Duodenal mucosa (tissue), 2 donors: Measurements from ENCODE around the gene MCRIP1.

Source experiments
- H3K27ac ChIP-seq: one replicate; pipeline ENCODE4 v1.7.0; 2013; ENCODE audit warnings: low read depth, low read length
- H3K27me3 ChIP-seq, 2 donors: one replicate each; pipeline ENCODE4 v1.7.0; 2013; ENCODE audit warnings: low read length in 2 of 2, control low read depth in 1 of 2; ENCODE audit not compliant: insufficient read depth in 2 of 2, control insufficient read depth in 1 of 2
- H3K36me3 ChIP-seq, 2 donors: one replicate each; pipeline ENCODE4 v1.7.0; 2013; ENCODE audit warnings: low read length in 2 of 2, control low read depth in 1 of 2; ENCODE audit not compliant: insufficient read depth in 2 of 2, control insufficient read depth in 1 of 2
- H3K4me1 ChIP-seq, 2 donors: one replicate each; pipeline ENCODE4 v1.7.0; 2013; ENCODE audit warnings: low read length in 2 of 2, control low read depth in 1 of 2; ENCODE audit not compliant: insufficient read depth in 2 of 2, control insufficient read depth in 1 of 2
- H3K4me3 ChIP-seq, 2 donors: one replicate each; pipeline ENCODE4 v1.7.0; 2013; ENCODE audit warnings: low read length in 2 of 2, low read depth in 1 of 2
- H3K9ac ChIP-seq, 2 donors: one replicate each; pipeline ENCODE4 v1.7.0; 2013; ENCODE audit warnings: low read length in 2 of 2, low read depth in 1 of 2
- H3K9me3 ChIP-seq, 2 donors: one replicate each; pipeline ENCODE4 v1.7.0; 2013; ENCODE audit warnings: low read length in 2 of 2, control low read depth in 1 of 2; ENCODE audit not compliant: control insufficient read depth in 1 of 2

MCRIP1 gene

GRCh38 chr17:81868674-81869220, 35.7 kb upstream of the MCRIP1 start:
- Histone ChIP-seq H3K9ac (peak overlapping the region in 1 of 2 donors; percentile 89), H3K27me3 (no peaks in the 10 kb centered on the region), H3K9me3 (no peaks in the 10 kb centered on the region), H3K4me3 (peak overlapping the region; percentile 1 to 89), H3K4me1 (peaks cover 61 to 71% of the 10 kb centered on the region in 2 donors), H3K27ac (peak overlapping the region; percentile 67), H3K36me3 (peaks cover 17 to 25% of the 10 kb centered on the region in 2 donors)

- Histone ChIP-seq H3K27me3 (no peaks in the 10 kb centered on the region), H3K4me3 (peak overlapping the region in 1 of 2 donors; percentile 16), H3K9ac (peak overlapping the region; percentile 35 to 81), H3K4me1 (peaks cover 68 to 77% of the 10 kb centered on the region in 2 donors), H3K27ac (peak overlapping the region; percentile 67), H3K36me3 (peaks cover 17 to 27% of the 10 kb centered on the region in 2 donors), H3K9me3 (no peaks in the 10 kb centered on the region)
Observed at GRCh38 chr17:81867991-81868673, 35.0 kb upstream of the MCRIP1 start.

DNA sequence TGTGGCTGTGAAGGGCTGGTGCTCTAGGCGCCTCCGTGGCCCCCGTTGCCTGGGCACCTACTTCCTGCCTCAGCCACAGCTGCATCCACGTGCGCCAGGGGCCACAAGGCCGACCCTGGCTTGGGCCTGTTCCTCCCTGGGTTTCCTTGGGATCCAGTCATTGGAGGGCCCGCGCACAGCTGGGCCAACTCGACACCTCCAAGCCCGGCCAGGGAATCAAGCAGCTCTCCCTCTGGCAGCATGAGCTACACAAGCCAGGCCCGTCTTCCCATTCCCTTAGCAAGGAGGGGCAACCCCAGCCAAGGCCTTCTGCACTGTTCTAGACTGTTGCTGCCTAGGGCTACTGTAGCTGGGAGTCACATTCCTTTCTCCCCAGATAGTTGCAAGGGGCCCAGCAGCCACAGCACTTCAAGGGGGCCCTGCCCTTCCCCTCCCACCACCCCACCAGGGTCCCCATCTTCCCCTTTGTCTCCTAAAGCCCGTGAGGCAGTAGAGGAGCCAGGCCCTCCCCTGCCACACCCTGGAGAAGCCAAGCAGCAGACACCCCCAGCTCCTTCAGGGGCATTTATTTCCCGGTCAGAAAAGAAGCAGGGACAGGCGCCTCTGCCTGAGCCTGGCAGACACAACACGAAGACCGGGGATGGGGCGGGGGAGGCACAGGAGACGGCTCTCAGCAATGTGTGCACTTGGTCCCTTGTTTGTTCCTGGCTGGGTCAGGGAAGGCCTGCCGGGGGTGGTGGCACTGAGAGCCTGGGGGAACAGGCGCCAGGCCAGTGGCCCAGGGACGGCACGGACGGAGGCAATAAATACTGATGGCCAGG, 34.3 kb upstream of the MCRIP1 start:
- peak overlapping the region; percentile 35 to 81 for H3K9ac ChIP-seq
- H3K36me3 ChIP-seq: peaks cover 17 to 29% of the 10 kb centered on the region in 2 donors
- no peaks in the 10 kb centered on the region for H3K9me3 ChIP-seq
- H3K27ac ChIP-seq: peak overlapping the region; percentile 74
- H3K27me3 ChIP-seq: no peaks in the 10 kb centered on the region
- peaks cover 74 to 82% of the 10 kb centered on the region in 2 donors for H3K4me1 ChIP-seq
- peak overlapping the region in 1 of 2 donors; percentile 16 for H3K4me3 ChIP-seq

DNA sequence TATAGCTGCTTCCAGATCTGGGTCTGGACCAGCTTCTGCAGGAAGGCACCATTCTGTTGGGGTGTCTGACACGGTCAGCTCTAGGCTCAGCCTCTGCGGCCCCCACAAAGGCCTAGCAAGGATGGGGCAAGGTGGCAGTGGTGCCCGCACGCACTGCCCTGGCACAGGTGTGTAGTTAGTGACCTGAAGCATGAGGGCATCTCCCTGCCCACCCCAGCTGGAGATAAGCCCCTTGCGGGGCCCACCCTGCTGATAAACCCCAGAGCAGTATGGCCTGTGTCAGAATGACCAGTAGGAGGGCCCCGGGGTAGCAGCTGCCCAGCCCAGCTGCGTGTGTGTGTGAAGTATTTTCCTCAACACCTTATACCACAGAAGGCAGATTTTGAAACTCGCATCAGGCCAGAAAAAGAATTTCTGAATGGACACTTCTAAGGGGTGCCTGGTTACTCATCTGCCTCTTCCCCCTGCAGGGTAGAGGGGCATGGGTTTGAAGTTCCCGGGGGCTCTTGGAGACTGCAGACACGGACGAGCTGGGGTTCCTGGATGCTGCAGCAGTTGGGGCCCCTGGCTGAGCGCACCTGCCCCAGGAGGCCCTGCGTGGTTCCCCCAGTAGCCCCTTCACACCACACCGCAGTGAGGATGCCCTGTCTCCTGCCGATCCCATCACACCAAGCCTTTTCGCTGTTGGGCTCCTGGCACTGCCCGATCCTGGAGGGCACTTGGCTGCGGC, 33.5 kb upstream of the MCRIP1 start:
- Histone ChIP-seq H3K27me3 (no peaks in the 10 kb centered on the region), H3K4me3 (peak overlapping the region; percentile 13 to 21), H3K9me3 (no peaks in the 10 kb centered on the region), H3K4me1 (peaks cover 74 to 84% of the 10 kb centered on the region in 2 donors), H3K36me3 (peaks cover 17 to 29% of the 10 kb centered on the region in 2 donors), H3K9ac (peak overlapping the region; percentile 35 to 81), H3K27ac (peak overlapping the region; percentile 74)

DNA sequence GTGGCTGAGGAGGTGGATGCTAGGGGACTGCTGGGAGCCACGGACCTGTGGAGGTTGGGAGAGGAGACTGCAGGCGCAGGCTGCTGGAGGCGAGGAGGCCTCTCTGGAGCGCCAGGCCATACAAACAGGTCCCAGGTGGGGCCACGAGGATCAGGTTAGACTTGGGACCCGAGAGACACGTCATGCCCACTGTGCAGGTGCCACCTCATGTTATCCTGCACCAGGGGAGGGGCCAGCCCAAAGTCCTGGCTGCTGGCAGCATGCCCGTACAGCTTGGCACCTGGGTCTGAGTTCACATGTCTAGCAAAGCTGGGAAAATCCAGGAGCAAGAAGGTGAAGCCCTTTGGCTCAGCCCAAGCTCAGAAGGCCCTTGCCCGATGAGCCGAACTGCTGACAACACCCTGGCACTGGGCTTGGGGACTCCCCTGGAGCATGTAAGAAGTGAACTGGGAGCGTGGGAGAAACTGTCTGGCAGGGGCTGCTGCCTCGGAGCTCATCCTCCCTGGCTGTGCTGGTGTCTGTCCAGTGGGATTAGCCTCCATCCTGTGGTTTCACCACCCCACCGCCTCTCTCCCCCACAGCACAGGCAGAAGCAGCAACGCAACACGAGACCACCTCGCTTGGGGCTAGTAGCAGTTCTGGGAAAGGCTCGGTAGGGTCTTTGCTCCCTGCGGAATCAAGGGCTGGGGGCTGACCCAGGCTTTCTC, 32.8 kb upstream of the MCRIP1 start:
- Histone ChIP-seq H3K9ac (peak overlapping the region; percentile 81 to 84), H3K27me3 (no peaks in the 10 kb centered on the region), H3K4me3 (peak overlapping the region; percentile 13 to 21), H3K36me3 (peaks cover 17 to 29% of the 10 kb centered on the region in 2 donors), H3K9me3 (no peaks in the 10 kb centered on the region), H3K4me1 (peaks cover 74 to 88% of the 10 kb centered on the region in 2 donors), H3K27ac (peak overlapping the region; percentile 91)

DNA sequence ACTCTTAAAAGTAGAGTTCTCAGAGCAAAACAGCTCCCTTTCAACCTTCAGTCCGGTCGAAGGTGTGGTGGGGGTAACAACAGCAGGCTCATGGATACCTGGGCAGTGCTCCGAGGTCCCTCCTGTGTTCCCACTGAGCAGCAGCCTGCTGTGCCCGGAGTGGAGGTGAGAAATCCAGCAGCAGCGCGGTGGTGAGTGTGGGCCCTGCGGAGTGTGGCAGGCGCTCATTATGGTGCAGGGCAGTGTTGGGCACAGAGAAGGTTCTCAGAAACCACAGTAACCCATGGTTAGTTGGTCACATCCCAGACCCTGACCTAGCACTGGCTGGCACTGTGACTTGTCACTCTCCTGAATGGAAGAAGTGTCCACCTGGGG, 32.3 kb upstream of the MCRIP1 start:
- H3K27ac ChIP-seq: peak overlapping the region; percentile 91
- no peaks in the 10 kb centered on the region for H3K9me3 ChIP-seq
- peak overlapping the region; percentile 69 to 84 for H3K9ac ChIP-seq

DNA sequence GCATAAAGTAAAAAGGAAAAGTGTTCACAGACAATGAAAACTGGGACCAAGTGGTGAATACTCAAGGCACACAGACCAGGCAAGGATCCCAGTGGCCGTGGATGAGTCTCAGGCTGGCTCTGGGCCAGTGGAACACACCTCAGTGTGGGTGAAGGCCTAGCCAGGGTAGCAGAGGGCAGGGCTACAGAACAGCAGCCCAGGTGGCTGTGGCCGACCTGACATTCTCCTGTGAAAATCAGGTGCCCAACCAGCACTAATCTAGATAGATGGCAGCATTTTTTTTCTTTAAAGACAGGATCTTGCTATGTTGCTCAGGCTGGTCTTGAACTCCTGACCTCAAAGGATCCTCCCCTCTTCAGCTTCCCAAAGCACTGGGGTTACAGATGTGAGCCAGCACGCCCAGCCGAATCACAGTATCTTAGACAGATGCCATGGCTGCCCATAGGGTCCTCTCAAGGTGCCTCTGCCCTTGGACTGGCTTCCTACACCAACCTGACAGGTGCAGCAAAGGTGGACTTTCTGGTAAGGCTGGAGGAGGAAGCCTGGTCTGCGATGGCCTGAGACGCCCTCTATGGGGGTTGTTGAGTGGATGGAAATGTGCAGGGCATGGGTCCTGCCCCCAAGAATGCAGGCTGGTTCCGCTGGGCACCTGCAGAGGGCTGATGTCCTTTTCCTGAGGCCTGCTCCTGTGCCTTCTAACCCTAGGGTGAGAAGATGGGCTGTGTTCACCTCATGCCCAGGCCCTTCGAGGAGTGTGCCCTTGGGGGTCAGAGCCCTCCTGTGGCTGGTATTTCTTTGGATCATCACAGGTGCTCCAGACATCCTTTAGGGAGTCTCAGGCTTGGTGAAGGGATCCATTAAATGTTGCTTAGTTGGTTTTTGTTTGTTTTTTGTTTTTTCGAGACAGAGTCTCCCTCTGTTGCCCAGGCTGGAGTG, 31.0 kb upstream of the MCRIP1 start:
- H3K27ac ChIP-seq: peak overlapping the region; percentile 63
- no peaks in the 10 kb centered on the region for H3K27me3 ChIP-seq
- peaks cover 15 to 23% of the 10 kb centered on the region in 2 donors for H3K36me3 ChIP-seq
- peaks cover 67 to 82% of the 10 kb centered on the region in 2 donors for H3K4me1 ChIP-seq
- peak overlapping the region; percentile 11 to 41 for H3K4me3 ChIP-seq
- H3K9ac ChIP-seq: peak overlapping the region; percentile 0 to 84
- no peaks in the 10 kb centered on the region for H3K9me3 ChIP-seq

More for the DNA sequence above, 32.3 kb upstream of the MCRIP1 start:
- no peak overlapping the region for H3K4me3 ChIP-seq
- H3K36me3 ChIP-seq: peaks cover 17 to 29% of the 10 kb centered on the region in 2 donors
- H3K4me1 ChIP-seq: peaks cover 74 to 88% of the 10 kb centered on the region in 2 donors
- H3K27me3 ChIP-seq: no peaks in the 10 kb centered on the region

GRCh38 chr17:81863123-81863675, 30.1 kb upstream of the MCRIP1 start:
- no peaks in the 10 kb centered on the region for H3K27me3 ChIP-seq
- peak overlapping the region; percentile 12 to 41 for H3K4me3 ChIP-seq
- peaks cover 68 to 84% of the 10 kb centered on the region in 2 donors for H3K4me1 ChIP-seq
- H3K36me3 ChIP-seq: peaks cover 10 to 25% of the 10 kb centered on the region in 2 donors
- H3K9me3 ChIP-seq: no peaks in the 10 kb centered on the region
- peak overlapping the region; percentile 38 to 50 for H3K9ac ChIP-seq
- H3K27ac ChIP-seq: peak overlapping the region; percentile 22
